Heart left ventricle (tissue), 13 donors: ENCODE results near the gene NTM.

Experiments used
- POLR2A ChIP-seq, 2 donors: fragments of 450-650 bp; IDR thresholded peaks; one replicate each; pipeline ENCODE4 v1.6.1; 2017; ENCODE audit warnings: antibody characterized with exemption in 2 of 2, mild to moderate bottlenecking in 2 of 2, moderate library complexity in 2 of 2
- TF ChIP-seq, protein P1 (sequence below), 12 donors: fragments of 200-600 bp; sonication (generic) in 4 of 12; IDR thresholded peaks; one replicate each; pipeline versions ENCODE4 v1.5.0 to v1.8.0; 2018 to 2022; ENCODE audit warnings: antibody characterized with exemption in 12 of 12, mild to moderate bottlenecking in 5 of 12
- donor health status: ischemic (EF 13 %, LVEDD 7.1; RV severe dilation, severe dysfunction).
- donor health status: DM: no; HTN: yes; CAD: no.
- donor health status: DM: no; HTN: no; CAD: no.
- donor health status: ischemic (EF 25% LVEDD 6.9; RV normal size, moderate dysfunction).
- donor health status: ischemic (EF 25% LVEDD 5.7; RV mildly dilated, moderate dysfunction).
- donor health status: ischemic (EF 35%, LVEDD 5.7; RV mildly dilated, moderate dysfunction).
- donor health status: nonischemic (EF 11% LVEDD 7.7; RV severe dilation, severe dysfunction).
- donor health status: DM: yes; HTN: yes; CAD: no.
- donor health status: PGD.
- donor health status: ischemic (EF 29% LVEDD 5.4; RV normal size, mild dysfunction).
- donor health status: nonischemic (EF 23%, LVEDD 6.1; RV moderate dilation, normal function).

GRCh38 chr11:131669401-131669780, 299.0 kb downstream of the NTM start:
- TF ChIP-seq, protein P1, sequence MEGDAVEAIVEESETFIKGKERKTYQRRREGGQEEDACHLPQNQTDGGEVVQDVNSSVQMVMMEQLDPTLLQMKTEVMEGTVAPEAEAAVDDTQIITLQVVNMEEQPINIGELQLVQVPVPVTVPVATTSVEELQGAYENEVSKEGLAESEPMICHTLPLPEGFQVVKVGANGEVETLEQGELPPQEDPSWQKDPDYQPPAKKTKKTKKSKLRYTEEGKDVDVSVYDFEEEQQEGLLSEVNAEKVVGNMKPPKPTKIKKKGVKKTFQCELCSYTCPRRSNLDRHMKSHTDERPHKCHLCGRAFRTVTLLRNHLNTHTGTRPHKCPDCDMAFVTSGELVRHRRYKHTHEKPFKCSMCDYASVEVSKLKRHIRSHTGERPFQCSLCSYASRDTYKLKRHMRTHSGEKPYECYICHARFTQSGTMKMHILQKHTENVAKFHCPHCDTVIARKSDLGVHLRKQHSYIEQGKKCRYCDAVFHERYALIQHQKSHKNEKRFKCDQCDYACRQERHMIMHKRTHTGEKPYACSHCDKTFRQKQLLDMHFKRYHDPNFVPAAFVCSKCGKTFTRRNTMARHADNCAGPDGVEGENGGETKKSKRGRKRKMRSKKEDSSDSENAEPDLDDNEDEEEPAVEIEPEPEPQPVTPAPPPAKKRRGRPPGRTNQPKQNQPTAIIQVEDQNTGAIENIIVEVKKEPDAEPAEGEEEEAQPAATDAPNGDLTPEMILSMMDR (IDR thresholded peaks at IDR 0.05): no peak
- TF ChIP-seq POLR2A (IDR thresholded peaks at IDR 0.05): no peak
